GM12872 (cell line): ENCODE data around the gene EPHA8.

ENCODE experiments used
- CTCF ChIP-seq: IDR thresholded peaks from 3 replicates; pipeline ENCODE4 v1.5.1; 2011; ENCODE audit warnings: low read depth, mild to moderate bottlenecking, low read length, moderate library complexity; ENCODE audit not compliant: insufficient read depth

EPHA8 gene

GRCh38 chr1:22576617-22577016 is 13.3 kb downstream of the EPHA8 start:
- TF ChIP-seq CTCF = no peak

GRCh38 chr1:22578732-22579361 is 15.6 kb downstream of the EPHA8 start:
- no peak for TF ChIP-seq CTCF

GRCh38 chr1:22579541-22580155 is 16.4 kb downstream of the EPHA8 start:
- TF ChIP-seq CTCF = no peak

GRCh38 chr1:22582661-22583635 is 19.7 kb downstream of the EPHA8 start:
- TF ChIP-seq CTCF = no peak

GRCh38 chr1:22584001-22584562 is 20.8 kb downstream of the EPHA8 start:
- no peak for TF ChIP-seq CTCF

- TF ChIP-seq CTCF = no peak
These were observed 21.7 kb downstream of the EPHA8 start for GRCh38 chr1:22584970-22585369.

GRCh38 chr1:22585471-22585870 is 22.2 kb downstream of the EPHA8 start:
- no peak for TF ChIP-seq CTCF
